Measurements from ENCODE around the gene PLET1. TPM values are rescaled to one million over a fixed set of nuclear protein-coding genes. Genes with fewer than 3 reads are reported as not detected.

Gene PLET1
- total RNA-seq, 1 experiment from 2014 or later: not detected

Other genes with a start within 250 kb of the PLET1 start
- gene DLAT, start 235.5 kb downstream of the PLET1 start, total RNA-seq (2021): 57.3 and 58.4 TPM in 2 replicates
- gene PIH1D2, start 186.8 kb downstream of the PLET1 start, total RNA-seq (2021): 1.1 and 1.4 TPM in 2 replicates
- 22.7 and 25.9 TPM in 2 replicates for gene NKAPD1, start 186.6 kb downstream of the PLET1 start, total RNA-seq (2021)
- gene TIMM8B, start 174.1 kb downstream of the PLET1 start, total RNA-seq (2021): 84.4 and 86.3 TPM in 2 replicates
- 79.6 and 82.3 TPM in 2 replicates for gene SDHD, start 174.0 kb downstream of the PLET1 start, total RNA-seq (2021)
- 0.31 TPM in 1 of 2 replicates, not detected in the other for gene IL18, start 96.8 kb downstream of the PLET1 start, total RNA-seq (2021)
- gene TEX12, start 93.5 kb downstream of the PLET1 start, total RNA-seq (2021): 0.22 and 0.31 TPM in 2 replicates
- gene BCO2, start 85.3 kb downstream of the PLET1 start, total RNA-seq (2021): 0.31 and 0.44 TPM in 2 replicates
- 45.9 and 48.6 TPM in 2 replicates for gene PTS, start 34.4 kb downstream of the PLET1 start, total RNA-seq (2021)